Naive B cell (primary cell): Measurements from ENCODE around the gene KANK4. TPM values are rescaled to one million over a fixed set of nuclear protein-coding genes. Genes with fewer than 3 reads are reported as not detected.

Experiments used
- ATAC-seq, 2 donors: fragments of 150-1000 bp; cut with Tn5 transposase; 2 replicates each; pipeline ENCODE4 v1.10.0; 2021; ENCODE audit warnings: low read depth in 2 of 2, mild to moderate bottlenecking in 2 of 2, moderate library complexity in 2 of 2
- DNase-seq: peaks from one replicate; pipeline ENCODE4 v3.0.0; 2022
- H3K27ac Mint-ChIP-seq, 6 donors: one replicate each; pipeline ENCODE4 v1.8.0; 2020 to 2022; ENCODE audit warnings: mild to moderate bottlenecking in 6 of 6, mixed read lengths in 6 of 6, moderate library complexity in 5 of 6, inconsistent platforms in 2 of 6
- H3K27me3 Mint-ChIP-seq, 3 donors: one replicate each; pipeline ENCODE4 v1.8.0; 2021 to 2022; ENCODE audit warnings: mixed read lengths in 3 of 3, mild to moderate bottlenecking in 1 of 3
- H3K36me3 Mint-ChIP-seq, 2 donors: one replicate each; pipeline ENCODE4 v1.8.0; 2020 to 2022; ENCODE audit warnings: mixed read lengths in 2 of 2, inconsistent platforms in 1 of 2, mild to moderate bottlenecking in 1 of 2
- H3K4me1 Mint-ChIP-seq, 3 donors: one replicate each; pipeline ENCODE4 v1.8.0; 2020 to 2022; ENCODE audit warnings: mixed read lengths in 3 of 3, inconsistent platforms in 1 of 3, mild to moderate bottlenecking in 1 of 3, moderate library complexity in 1 of 3
- H3K4me3 Mint-ChIP-seq, 8 donors: one replicate each; pipeline ENCODE4 v1.8.0; 2020 to 2022; ENCODE audit warnings: mild to moderate bottlenecking in 8 of 8, mixed read lengths in 8 of 8, moderate library complexity in 8 of 8, inconsistent platforms in 2 of 8
- H3K9me3 Mint-ChIP-seq, 7 donors: one replicate each; pipeline ENCODE4 v1.8.0; 2020 to 2022; ENCODE audit warnings: mixed read lengths in 7 of 7, mild to moderate bottlenecking in 5 of 7, inconsistent platforms in 2 of 7, moderate library complexity in 1 of 7
- polyA plus RNA-seq, 6 donors: library from polyadenylated mRNA; unstranded; fragments of 300-500 nt; fragmentation: Illumina TruSeq; gene quantifications; one replicate each; pipeline ENCODE4 v1.2.3, GENCODE V29; 2021; ENCODE audit warnings: low read depth in 6 of 6

The KANK4 gene
- polyA plus RNA-seq, 6 donors from 2014 or later, result not detected

DNA sequence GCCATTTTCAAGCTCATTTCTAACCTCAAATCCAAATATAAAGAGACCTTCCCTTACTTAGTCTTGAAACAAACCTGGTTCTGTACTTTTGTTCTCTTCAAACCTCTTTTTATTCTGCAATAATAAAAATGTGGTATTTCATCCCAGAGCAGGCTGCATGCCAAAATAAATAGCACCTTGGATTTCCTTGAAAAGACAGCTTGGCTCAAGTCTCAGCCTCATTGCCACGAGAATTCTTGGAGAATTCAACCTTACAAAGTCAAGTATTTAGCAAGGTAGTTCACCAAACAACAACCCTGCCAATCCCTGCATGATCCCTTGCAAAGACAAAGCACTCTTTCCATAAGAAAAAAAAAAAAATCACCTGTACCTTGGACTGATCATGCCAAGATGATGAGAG, 33.8 kb downstream of the KANK4 start:
- H3K9me3 Mint-ChIP-seq, result peaks cover 0 to 2% (median 0%) of the 10 kb centered on the region in 7 donors
- H3K4me3 Mint-ChIP-seq, result no peak overlapping the region
- ATAC-seq (no peak), DNase-seq (no peak)
- no peak overlapping the region for H3K27ac Mint-ChIP-seq
- peaks cover 26 to 33% (median 28%) of the 10 kb centered on the region in 3 donors for H3K27me3 Mint-ChIP-seq
- no peaks in the 10 kb centered on the region for H3K36me3 Mint-ChIP-seq
- H3K4me1 Mint-ChIP-seq, result no peaks in the 10 kb centered on the region

DNA sequence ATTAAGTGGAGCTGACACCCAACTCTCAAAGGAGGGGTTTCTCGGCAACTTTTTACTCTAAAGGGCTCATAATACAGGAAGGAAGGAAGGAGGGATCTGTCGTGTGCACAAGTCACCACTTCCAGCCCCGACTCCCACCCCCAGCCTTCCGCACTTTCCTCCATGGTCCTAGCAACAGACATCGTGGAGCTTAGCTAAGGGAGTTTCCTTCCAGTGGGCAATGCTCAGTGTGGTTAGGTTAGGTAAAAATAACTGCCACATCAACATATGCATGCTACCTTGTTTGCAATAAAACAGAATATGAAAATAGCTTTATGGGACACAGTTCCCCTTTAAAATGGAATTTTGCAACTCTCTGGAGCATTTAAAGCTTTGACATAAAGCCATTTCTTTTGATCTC, 35.2 kb downstream of the KANK4 start:
- Mint-ChIP-seq H3K27ac (no peak overlapping the region), H3K27me3 (peaks cover 30 to 39% (median 33%) of the 10 kb centered on the region in 3 donors), H3K4me3 (no peak overlapping the region), H3K9me3 (peaks cover 0 to 5% (median 0%) of the 10 kb centered on the region in 7 donors), H3K4me1 (no peaks in the 10 kb centered on the region), H3K36me3 (peaks cover 0 to 8% of the 10 kb centered on the region in 2 donors)
- ATAC-seq (no peak), DNase-seq (no peak)

DNA sequence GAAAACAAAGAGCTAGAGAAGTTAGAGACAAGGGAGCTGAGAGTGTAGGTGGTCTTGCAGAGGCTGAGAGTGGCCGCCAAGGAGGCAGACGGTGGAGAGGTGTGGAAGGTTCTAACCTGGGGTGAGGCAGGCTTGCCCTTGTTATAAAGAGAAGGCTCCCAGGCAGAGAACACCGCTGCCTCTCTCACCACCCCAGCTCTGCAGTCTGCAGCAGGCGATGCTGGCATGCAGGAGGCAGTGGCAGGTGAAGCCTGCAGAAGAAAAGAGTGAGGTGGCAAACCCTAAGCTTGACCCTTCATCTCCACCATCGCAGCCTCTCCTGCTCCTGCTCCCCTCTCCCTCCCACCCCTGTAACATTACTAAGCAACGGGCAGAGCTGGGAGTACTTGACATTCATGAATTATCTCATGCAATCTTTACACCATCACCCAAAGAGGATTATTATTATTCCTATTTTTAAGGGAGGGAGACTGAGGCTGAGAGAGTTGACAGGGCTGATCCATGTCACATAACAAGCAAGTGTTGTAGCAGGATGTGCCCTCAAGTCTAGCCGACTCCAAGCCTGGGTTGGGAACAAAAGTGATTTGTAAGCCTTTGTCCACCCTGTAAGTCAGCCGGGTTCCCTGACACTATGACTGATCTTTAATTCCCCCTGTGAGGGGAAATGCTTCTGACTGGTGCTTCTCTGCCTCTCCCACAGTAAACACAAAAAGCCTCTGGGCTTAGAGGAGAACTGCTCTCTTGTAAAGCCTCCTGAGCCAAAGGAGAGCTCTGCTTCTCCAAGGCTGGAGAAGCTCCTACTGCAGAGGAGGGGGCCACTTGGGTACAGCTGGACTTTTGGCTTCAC, 36.1 kb downstream of the KANK4 start:
- no peaks in the 10 kb centered on the region for H3K4me1 Mint-ChIP-seq
- H3K4me3 Mint-ChIP-seq, result no peak overlapping the region
- H3K36me3 Mint-ChIP-seq, result peaks cover 0 to 8% of the 10 kb centered on the region in 2 donors
- H3K27ac Mint-ChIP-seq, result peak overlapping the region in 2 of 6 donors; percentile 32
- ATAC-seq, result no peak
- H3K9me3 Mint-ChIP-seq, result peaks cover 0 to 5% (median 2%) of the 10 kb centered on the region in 7 donors
- peaks cover 30 to 39% (median 33%) of the 10 kb centered on the region in 3 donors for H3K27me3 Mint-ChIP-seq
- DNase-seq, result no peak

DNA sequence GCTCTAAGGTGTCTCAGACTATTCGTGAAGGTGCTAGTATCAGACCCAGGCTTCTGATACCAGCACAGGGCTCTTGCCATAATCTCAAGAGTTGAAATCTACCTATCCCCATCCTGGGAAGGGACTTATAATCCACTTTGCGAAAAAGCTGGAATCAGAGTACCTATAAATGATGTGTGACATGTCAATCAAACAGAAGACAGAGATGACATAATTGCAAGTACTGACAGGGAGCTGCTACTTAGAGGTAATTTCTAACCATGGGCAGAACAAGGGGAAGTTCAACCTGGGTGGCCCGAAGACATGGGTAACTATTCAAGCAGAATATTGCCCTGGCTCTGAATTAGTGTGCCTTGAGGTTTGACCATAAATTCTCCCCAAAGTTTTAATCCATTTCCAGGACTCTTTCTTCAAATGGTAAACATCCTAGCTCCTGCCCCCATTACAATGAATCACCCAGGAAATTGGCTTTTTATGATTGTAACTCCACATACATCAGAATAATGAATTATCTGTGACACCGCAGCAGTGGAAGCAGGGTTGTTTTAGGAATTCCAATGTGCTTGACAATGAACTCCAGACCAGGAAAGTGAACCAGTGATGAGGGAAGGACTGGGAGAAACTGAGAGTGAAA, 37.2 kb downstream of the KANK4 start:
- Mint-ChIP-seq H3K36me3 (peaks cover 0 to 8% of the 10 kb centered on the region in 2 donors), H3K27me3 (peaks cover 29 to 39% (median 30%) of the 10 kb centered on the region in 3 donors), H3K9me3 (peaks cover 0 to 15% (median 7%) of the 10 kb centered on the region in 7 donors), H3K4me3 (no peak overlapping the region), H3K27ac (no peak overlapping the region), H3K4me1 (no peaks in the 10 kb centered on the region)
- DNase-seq (no peak), ATAC-seq (no peak)

DNA sequence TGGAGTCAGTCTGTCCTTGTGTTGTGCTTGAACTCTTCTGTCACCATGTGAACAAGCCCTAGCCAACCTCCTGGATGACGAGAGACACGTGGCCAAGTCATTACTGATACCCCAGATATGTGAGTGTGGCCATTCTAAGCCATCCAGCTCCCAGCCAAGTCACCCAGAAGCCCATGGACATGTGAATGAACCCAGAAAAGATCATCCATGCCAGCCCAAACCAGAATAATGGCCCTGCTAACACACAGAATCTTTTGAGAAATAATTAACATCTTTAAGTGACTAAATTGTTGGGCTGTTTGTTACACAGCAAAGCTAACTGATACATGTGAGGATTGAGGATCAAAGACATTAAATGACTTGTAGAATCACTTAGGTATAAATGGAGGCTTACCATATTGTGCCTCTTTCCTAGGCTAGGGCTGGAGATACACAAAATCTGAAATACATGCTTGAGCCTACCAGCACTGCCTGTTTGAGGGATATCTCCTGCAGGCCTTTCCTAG, 38.2 kb downstream of the KANK4 start:
- Mint-ChIP-seq H3K4me1 (no peaks in the 10 kb centered on the region), H3K27me3 (peaks cover 19 to 30% (median 26%) of the 10 kb centered on the region in 3 donors), H3K36me3 (peaks cover 0 to 8% of the 10 kb centered on the region in 2 donors), H3K4me3 (no peak overlapping the region), H3K27ac (no peak overlapping the region), H3K9me3 (peaks cover 0 to 18% (median 9%) of the 10 kb centered on the region in 7 donors)
- DNase-seq (no peak), ATAC-seq (no peak)

DNA sequence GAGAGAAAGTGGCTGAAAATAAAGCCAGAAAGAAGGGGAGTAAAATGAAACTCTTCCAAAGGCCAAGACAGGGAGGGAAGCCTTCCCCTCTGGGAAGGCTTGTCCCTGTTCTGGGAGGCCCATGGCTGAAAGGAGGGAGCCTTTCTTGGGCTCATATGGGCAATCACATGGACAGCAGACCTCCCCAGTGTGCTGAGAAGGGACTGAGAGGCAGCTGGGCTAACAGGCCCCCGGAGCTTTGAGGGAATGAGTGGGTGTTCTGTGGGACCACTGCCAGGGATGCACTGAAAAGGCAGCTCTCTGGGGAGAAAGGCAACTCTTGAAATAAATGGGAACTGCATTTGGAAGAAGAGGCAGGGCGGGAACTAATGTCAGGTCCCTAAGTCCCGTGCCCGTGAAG, 39.1 kb downstream of the KANK4 start:
- ATAC-seq, result no peak
- H3K27ac Mint-ChIP-seq, result no peak overlapping the region

DNA sequence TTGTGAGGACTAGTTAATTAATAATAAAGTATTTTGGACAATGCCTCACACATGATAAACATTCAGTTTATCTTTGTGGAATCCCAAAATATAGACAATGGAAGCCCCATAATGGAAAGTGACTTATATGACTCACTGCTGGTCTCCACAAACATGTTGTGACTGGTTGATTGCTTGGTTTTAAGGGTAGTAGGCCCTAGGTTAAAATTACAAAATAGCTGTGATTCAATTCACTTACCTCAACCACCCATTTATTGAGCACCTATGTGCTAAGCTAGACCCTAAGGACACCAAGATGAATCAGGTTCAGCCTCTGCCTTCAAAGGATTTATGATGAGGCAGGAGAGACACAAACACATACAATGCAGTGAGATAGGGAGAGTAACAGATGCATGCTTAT, 42.4 kb downstream of the KANK4 start:
- ATAC-seq, result no peak
- peaks cover 0 to 8% of the 10 kb centered on the region in 2 donors for H3K36me3 Mint-ChIP-seq
- peaks cover 4 to 12% (median 5%) of the 10 kb centered on the region in 3 donors for H3K27me3 Mint-ChIP-seq
- no peak overlapping the region for H3K27ac Mint-ChIP-seq
- peaks cover 0 to 18% (median 9%) of the 10 kb centered on the region in 7 donors for H3K9me3 Mint-ChIP-seq
- peaks cover 8 to 17% (median 10%) of the 10 kb centered on the region in 3 donors for H3K4me1 Mint-ChIP-seq
- no peak overlapping the region for H3K4me3 Mint-ChIP-seq
- DNase-seq, result no peak

More for the DNA sequence above, 39.1 kb downstream of the KANK4 start:
- no peak for DNase-seq
- no peak overlapping the region for H3K4me3 Mint-ChIP-seq
- peaks cover 0 to 18% (median 9%) of the 10 kb centered on the region in 7 donors for H3K9me3 Mint-ChIP-seq
- no peaks in the 10 kb centered on the region for H3K4me1 Mint-ChIP-seq
- peaks cover 0 to 8% of the 10 kb centered on the region in 2 donors for H3K36me3 Mint-ChIP-seq
- H3K27me3 Mint-ChIP-seq, result peaks cover 12 to 22% (median 19%) of the 10 kb centered on the region in 3 donors

DNA sequence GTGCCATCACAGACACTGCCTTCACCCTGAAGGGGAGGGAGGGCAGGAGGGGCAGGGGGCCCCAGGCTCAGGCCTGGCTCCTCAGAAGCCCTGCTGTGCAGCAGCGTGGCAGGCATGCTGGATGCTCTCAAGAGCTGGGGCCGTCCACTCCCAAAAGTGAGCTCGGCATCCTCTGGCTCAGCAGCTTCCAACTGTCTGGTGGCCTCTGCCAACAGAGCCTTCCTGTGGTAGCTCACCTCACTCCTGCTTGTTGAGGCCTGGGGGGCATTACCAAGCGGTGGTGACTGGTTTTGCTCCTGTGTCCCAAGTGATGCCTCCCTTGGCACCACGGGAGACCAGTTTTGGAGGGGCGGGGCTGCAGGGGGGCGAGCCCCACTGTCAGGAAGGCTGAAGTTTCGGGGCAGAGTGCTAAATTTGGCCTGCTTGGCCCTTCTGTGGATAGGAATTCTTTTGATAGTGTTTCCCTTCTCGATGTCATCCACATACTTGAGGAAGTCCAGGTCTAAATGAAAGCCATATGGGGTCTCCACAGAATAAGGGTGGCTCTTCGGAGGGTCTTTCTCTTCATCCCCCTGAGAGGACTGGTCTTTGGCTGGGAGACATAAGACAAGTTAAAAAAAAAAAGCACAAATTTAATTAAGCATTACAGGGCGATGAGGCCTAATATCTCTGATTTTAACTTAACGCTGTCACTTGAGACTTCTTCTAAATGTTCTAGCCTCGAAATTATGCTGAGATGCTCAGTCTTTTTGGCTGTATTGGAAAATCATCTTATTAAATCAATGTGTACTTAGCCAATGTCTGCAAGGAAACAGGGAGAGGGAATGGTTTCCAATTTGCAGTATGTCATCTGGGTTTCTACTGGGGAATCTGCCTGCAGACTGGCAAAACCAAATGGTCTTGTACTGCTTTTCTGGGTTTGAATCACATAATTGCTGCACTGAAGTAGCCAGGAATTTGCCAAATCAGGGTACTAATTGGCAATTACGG, 44.4 kb downstream of the KANK4 start:
- no peak for DNase-seq
- Mint-ChIP-seq H3K36me3 (peaks cover 0 to 4% of the 10 kb centered on the region in 2 donors), H3K9me3 (peaks cover 0 to 18% (median 7%) of the 10 kb centered on the region in 7 donors), H3K4me1 (peaks cover 14 to 26% (median 17%) of the 10 kb centered on the region in 3 donors), H3K27me3 (peaks cover 2 to 4% (median 4%) of the 10 kb centered on the region in 3 donors), H3K4me3 (no peak overlapping the region), H3K27ac (peak overlapping the region in 1 of 6 donors; percentile 46)
- ATAC-seq, result no peak

DNA sequence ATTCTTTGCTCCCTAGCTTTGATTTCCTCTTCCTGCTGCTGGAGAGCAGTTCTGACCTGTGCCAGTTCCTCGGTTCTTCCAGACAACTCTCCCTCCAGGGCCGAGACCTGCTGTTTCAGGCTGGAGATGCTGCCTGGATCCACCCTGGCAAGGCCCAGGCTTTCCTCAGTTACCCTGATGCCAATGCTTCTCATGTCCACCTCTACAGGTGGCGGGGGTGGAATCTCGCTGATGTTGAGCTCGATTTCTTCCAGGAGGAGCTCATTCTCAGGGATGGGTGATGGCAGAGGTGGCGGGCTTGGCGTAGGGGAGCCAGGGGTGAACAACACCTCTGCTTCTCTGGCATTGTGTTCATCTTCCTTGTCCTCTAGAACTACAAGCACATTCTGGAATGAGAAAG, 45.3 kb downstream of the KANK4 start:
- H3K4me1 Mint-ChIP-seq, result peaks cover 14 to 26% (median 17%) of the 10 kb centered on the region in 3 donors
- DNase-seq (no peak), ATAC-seq (no peak)
- H3K36me3 Mint-ChIP-seq, result no peaks in the 10 kb centered on the region
- H3K27me3 Mint-ChIP-seq, result peaks cover 0 to 4% (median 0%) of the 10 kb centered on the region in 3 donors
- no peak overlapping the region for H3K4me3 Mint-ChIP-seq
- no peak overlapping the region for H3K27ac Mint-ChIP-seq
- H3K9me3 Mint-ChIP-seq, result peaks cover 0 to 18% (median 4%) of the 10 kb centered on the region in 7 donors

DNA sequence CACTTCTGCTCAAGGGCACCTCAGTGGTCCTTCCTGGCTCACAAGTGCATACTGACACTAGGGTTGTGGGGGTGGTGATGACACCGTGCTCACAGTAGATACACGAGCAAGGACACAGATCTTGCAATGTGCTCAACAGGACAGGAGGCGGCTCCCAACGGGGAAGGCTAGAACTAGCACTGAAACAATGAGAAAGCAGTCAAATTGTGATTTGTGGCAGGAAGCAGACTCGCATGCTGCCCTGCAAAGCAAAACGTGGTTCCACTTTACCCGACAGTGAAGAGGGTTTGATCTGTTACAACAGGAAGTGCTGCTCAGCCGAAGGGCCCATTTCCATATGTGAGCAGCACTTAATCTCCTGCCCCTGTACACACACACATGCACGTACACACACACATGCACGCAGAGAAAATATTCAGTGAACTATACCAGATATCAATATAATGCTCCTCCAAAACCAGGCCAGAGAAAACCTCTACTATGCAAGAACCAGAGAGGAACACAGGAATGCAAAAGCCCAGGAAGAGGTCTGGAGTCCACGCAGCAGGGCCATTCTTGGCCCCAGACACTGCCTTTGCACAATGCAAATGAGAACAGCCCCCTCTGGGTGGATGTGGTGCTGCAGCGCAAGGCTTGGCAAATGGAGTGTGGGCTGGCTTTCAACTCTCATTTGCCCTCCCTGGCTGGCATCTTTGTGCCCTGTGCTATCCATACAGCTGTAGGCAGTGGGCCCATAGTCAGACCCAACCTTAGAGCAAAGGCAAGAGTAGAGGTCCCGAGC, 47.1 kb downstream of the KANK4 start:
- peaks cover 0 to 4% (median 3%) of the 10 kb centered on the region in 7 donors for H3K9me3 Mint-ChIP-seq
- no peaks in the 10 kb centered on the region for H3K36me3 Mint-ChIP-seq
- H3K4me1 Mint-ChIP-seq, result peaks cover 14 to 26% (median 17%) of the 10 kb centered on the region in 3 donors
- H3K4me3 Mint-ChIP-seq, result peak overlapping the region in 6 of 8 donors; percentile 35 to 61 (median 46)
- no peaks in the 10 kb centered on the region for H3K27me3 Mint-ChIP-seq
- DNase-seq (no peak), ATAC-seq (peak; percentile 43 to 72)
- H3K27ac Mint-ChIP-seq, result peak overlapping the region in 4 of 6 donors; percentile 4 to 82 (median 70)

DNA sequence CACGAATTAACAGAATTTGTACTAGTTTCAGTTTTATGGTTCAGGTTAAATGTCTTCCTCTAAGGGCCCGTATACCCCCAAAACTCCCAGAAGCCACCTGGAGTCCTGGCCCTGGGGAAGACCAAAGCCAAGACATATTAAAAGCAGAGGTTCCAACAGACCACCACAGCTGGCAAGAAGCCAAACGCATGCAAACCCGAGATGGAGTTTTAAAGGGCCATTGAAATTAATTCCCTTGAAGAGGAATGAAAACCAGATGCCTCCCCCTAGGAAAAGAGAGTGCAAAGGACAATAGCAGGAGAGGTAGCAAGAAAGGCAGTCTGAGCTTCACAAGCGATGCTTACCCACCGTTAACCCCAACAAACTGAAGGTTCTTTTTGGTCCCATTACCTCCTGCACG, 48.1 kb downstream of the KANK4 start:
- Mint-ChIP-seq H3K4me1 (peaks cover 14 to 26% (median 17%) of the 10 kb centered on the region in 3 donors), H3K4me3 (no peak overlapping the region), H3K27me3 (no peaks in the 10 kb centered on the region), H3K27ac (no peak overlapping the region), H3K36me3 (no peaks in the 10 kb centered on the region), H3K9me3 (peaks cover 0 to 5% (median 0%) of the 10 kb centered on the region in 7 donors)
- no peak for DNase-seq
- no peak for ATAC-seq
